SK-N-SH treated with all-trans-retinoic acid at 6 μM for 48 hours (cell line): ENCODE data around the gene MRPS6.

Experiments used
- BACH2 ChIP-seq: fragments of 250-450 bp; sonication (Bioruptor Pico); IDR thresholded peaks from 2 replicates; pipeline ENCODE4 v1.9.0; 2021; ENCODE audit warnings: mild to moderate bottlenecking, borderline replicate concordance
- CREB5 ChIP-seq: fragments of 250-450 bp; sonication (Bioruptor Pico); IDR thresholded peaks from 2 replicates; pipeline ENCODE4 v1.5.1; 2020; ENCODE audit warnings: low read depth, mild to moderate bottlenecking, moderate library complexity
- ISL1 ChIP-seq: fragments of 250-450 bp; sonication (Bioruptor Pico); IDR thresholded peaks from 2 replicates; pipeline ENCODE4 v2.1.2; 2022; ENCODE audit warnings: mild to moderate bottlenecking, moderate library complexity
- OSR1 ChIP-seq: fragments of 250-450 bp; sonication (Bioruptor Pico); IDR thresholded peaks from 2 replicates; pipeline ENCODE4 v1.8.0; 2022; ENCODE audit warnings: moderate library complexity, mild to moderate bottlenecking, inconsistent platforms

GRCh38 chr21:34185026-34185750 is 111.8 kb downstream of the MRPS6 start:
- no peak for TF ChIP-seq CREB5 (CRISPR knock-in tag)
- TF ChIP-seq BACH2 (CRISPR knock-in tag) = no peak
- TF ChIP-seq OSR1 (CRISPR knock-in tag) = no peak
- no peak for TF ChIP-seq ISL1 (CRISPR knock-in tag)
